ENCODE measurements around the gene RPSA. TPM values are rescaled to one million over a fixed set of nuclear protein-coding genes. Genes with fewer than 3 reads are reported as not detected.

Gene RPSA
- total RNA-seq, 1 experiment from 2014 or later, result 1,984 TPM

- Mint-ChIP-seq H3K9me3 (ENCODE audit: unreplicated experiment) (no peaks in the 10 kb centered on the region), H3K4me1 (ENCODE audit: insufficient read depth, unreplicated experiment) (peaks cover 13% of the 10 kb centered on the region), H3K27ac (ENCODE audit: low read depth, unreplicated experiment) (peak overlapping the region; percentile 96), H3K4me3 (ENCODE audit: unreplicated experiment) (peak overlapping the region; percentile 80), H3K27me3 (ENCODE audit: insufficient read depth, unreplicated experiment) (no peaks in the 10 kb centered on the region), H3K36me3 (ENCODE audit: insufficient read depth, unreplicated experiment) (peaks cover 61% of the 10 kb centered on the region)
- ChIA-PET POLR2A (interaction anchor here (0.6 to 6.3 kb wide), 12 partner anchors 9 to 1050 kb away, joined by 3 to 63 read pairs (median 4); partner anchors contain the start of gene RPL14), CTCF (interaction anchor here (0.7 to 3.3 kb wide), 5 partner anchors 9 to 271 kb away, joined by 3 to 21 read pairs (median 4); no protein-coding TSS in a partner anchor)
- no peak for DNase-seq (ENCODE audit: unreplicated experiment)
- no peak for TF ChIP-seq CTCF (IDR thresholded peaks at IDR 0.05; ENCODE audit: unreplicated experiment)
- intact Hi-C loops (cut with micrococcal nuclease), result loop anchor here (2.0 to 10.0 kb wide), 2 partner anchors 22 to 908 kb away; no protein-coding TSS in a partner anchor
- no TSS peak for BruUV-seq (replicated peaks)
Observed at GRCh38 chr3:39407259-39407629, 724 bp downstream of the RPSA start.

- CTCF ChIA-PET, result interaction anchor here (0.7 to 3.3 kb wide), 5 partner anchors 9 to 91 kb away, joined by 3 to 21 read pairs (median 4); no protein-coding TSS in a partner anchor
- POLR2A ChIA-PET, result interaction anchor here (0.6 to 6.3 kb wide), 11 partner anchors 8 to 1804 kb away, joined by 3 to 63 read pairs (median 3); partner anchors contain the start of gene RPL14
Observed at GRCh38 chr3:39407773-39408492, 1.4 kb downstream of the RPSA start.

GRCh38 chr3:39408493-39409372, 2.2 kb downstream of the RPSA start:
- Mint-ChIP-seq H3K4me3 (ENCODE audit: unreplicated experiment) (peak overlapping the region; percentile 80), H3K27ac (ENCODE audit: low read depth, unreplicated experiment) (peak overlapping the region; percentile 96), H3K27me3 (ENCODE audit: insufficient read depth, unreplicated experiment) (no peaks in the 10 kb centered on the region), H3K9me3 (ENCODE audit: unreplicated experiment) (no peaks in the 10 kb centered on the region), H3K4me1 (ENCODE audit: insufficient read depth, unreplicated experiment) (peaks cover 13% of the 10 kb centered on the region), H3K36me3 (ENCODE audit: insufficient read depth, unreplicated experiment) (peaks cover 76% of the 10 kb centered on the region)
- peak; percentile 51 for DNase-seq (ENCODE audit: unreplicated experiment)
- no TSS peak for BruUV-seq (replicated peaks)
- CTCF ChIA-PET, result interaction anchor here (0.7 to 3.3 kb wide), 6 partner anchors 8 to 770 kb away, joined by 3 to 21 read pairs (median 4); no protein-coding TSS in a partner anchor
- intact Hi-C loops (cut with micrococcal nuclease), result loop anchor here (10.0 kb wide), 1 partner anchor 906 kb away; no protein-coding TSS in a partner anchor
- TF ChIP-seq CTCF (IDR thresholded peaks at IDR 0.05; ENCODE audit: unreplicated experiment), result no peak
- POLR2A ChIA-PET, result interaction anchor here (0.6 to 6.3 kb wide), 11 partner anchors 7 to 1044 kb away, joined by 3 to 63 read pairs (median 3); no protein-coding TSS in a partner anchor

More at GRCh38 chr3:39407773-39408492, 1.4 kb downstream of the RPSA start:
- no peaks in the 10 kb centered on the region for H3K9me3 Mint-ChIP-seq (ENCODE audit: unreplicated experiment)
- intact Hi-C loops (cut with micrococcal nuclease), result loop anchor here (2.0 to 10.0 kb wide), 2 partner anchors 23 to 907 kb away; no protein-coding TSS in a partner anchor
- no peak for TF ChIP-seq CTCF (IDR thresholded peaks at IDR 0.05; ENCODE audit: unreplicated experiment)
- BruUV-seq (replicated peaks), result no TSS peak
- peaks cover 13% of the 10 kb centered on the region for H3K4me1 Mint-ChIP-seq (ENCODE audit: insufficient read depth, unreplicated experiment)
- peak overlapping the region; percentile 96 for H3K27ac Mint-ChIP-seq (ENCODE audit: low read depth, unreplicated experiment)
- peaks cover 68% of the 10 kb centered on the region for H3K36me3 Mint-ChIP-seq (ENCODE audit: insufficient read depth, unreplicated experiment)
- DNase-seq (ENCODE audit: unreplicated experiment), result peak; percentile 20
- H3K27me3 Mint-ChIP-seq (ENCODE audit: insufficient read depth, unreplicated experiment), result no peaks in the 10 kb centered on the region
- H3K4me3 Mint-ChIP-seq (ENCODE audit: unreplicated experiment), result peak overlapping the region; percentile 80
